MCF 10A (cell line): ENCODE data around the gene MYLK2. TPM values are rescaled to one million over a fixed set of nuclear protein-coding genes. Genes with fewer than 3 reads are reported as not detected.

Experiments
- BruUV-seq: library from RNA; stranded (reverse); fragments of 400-500 nt; replicated peaks from 2 replicates; lab custom pipeline; 2021; lab: Mats Ljungman, UMichigan
- CTCF ChIA-PET: fragments of 300-600 bp; sonication (Branson Sonifier 250); formaldehyde crosslinking; extraction: SDS; loops from one replicate; lab custom pipeline; 2021; ENCODE audit warnings: antibody characterized with exemption, inconsistent platforms; lab: Yijun Ruan, JAX
- POLR2A ChIA-PET: fragments of 300-600, 350-650 bp; sonication (Branson Sonifier 250); formaldehyde crosslinking; extraction: SDS; loops from one replicate; lab custom pipeline; 2020; ENCODE audit warnings: antibody characterized with exemption, inconsistent platforms; lab: Yijun Ruan, JAX
- DNase-seq: peaks from one replicate; pipeline ENCODE4 v3.0.0-alpha.2; 2018; ENCODE audit not compliant: unreplicated experiment
- H3K27ac Mint-ChIP-seq: one replicate; pipeline ENCODE4 v1.8.0; 2022; ENCODE audit warnings: mild to moderate bottlenecking, low read depth, mixed read lengths; ENCODE audit not compliant: unreplicated experiment
- H3K27me3 Mint-ChIP-seq: one replicate; pipeline ENCODE4 v1.8.0; 2022; ENCODE audit warnings: mixed read lengths; ENCODE audit not compliant: insufficient read depth, unreplicated experiment
- H3K36me3 Mint-ChIP-seq: one replicate; pipeline ENCODE4 v1.8.0; 2022; ENCODE audit warnings: mild to moderate bottlenecking, moderate library complexity, mixed read lengths; ENCODE audit not compliant: insufficient read depth, unreplicated experiment
- H3K4me1 Mint-ChIP-seq: one replicate; pipeline ENCODE4 v1.8.0; 2022; ENCODE audit warnings: mixed read lengths; ENCODE audit not compliant: insufficient read depth, unreplicated experiment
- H3K4me3 Mint-ChIP-seq: one replicate; pipeline ENCODE4 v1.8.0; 2022; ENCODE audit warnings: mild to moderate bottlenecking, moderate library complexity, mixed read lengths; ENCODE audit not compliant: unreplicated experiment
- H3K9me3 Mint-ChIP-seq: one replicate; pipeline ENCODE4 v1.8.0; 2022; ENCODE audit warnings: mixed read lengths; ENCODE audit not compliant: unreplicated experiment
- intact Hi-C: fragments of 100-400 bp; cut with micrococcal nuclease; formaldehyde crosslinking; loops from 2 replicates; pipeline ENCODE4 v1.14.1; 2022
- total RNA-seq: library from RNA; stranded (reverse); gene quantifications from 2 replicates; pipeline ENCODE4 v1.2.3, GENCODE V29; 2022
- TF ChIP-seq, protein P1 (sequence below): fragments of 200-600 bp; IDR thresholded peaks from one replicate; pipeline ENCODE4 v1.8.0; 2022; ENCODE audit warnings: antibody characterized with exemption, mild to moderate bottlenecking; ENCODE audit not compliant: unreplicated experiment

The MYLK2 gene
- total RNA-seq, 1 experiment from 2014 or later: 0.14 TPM

DNA sequence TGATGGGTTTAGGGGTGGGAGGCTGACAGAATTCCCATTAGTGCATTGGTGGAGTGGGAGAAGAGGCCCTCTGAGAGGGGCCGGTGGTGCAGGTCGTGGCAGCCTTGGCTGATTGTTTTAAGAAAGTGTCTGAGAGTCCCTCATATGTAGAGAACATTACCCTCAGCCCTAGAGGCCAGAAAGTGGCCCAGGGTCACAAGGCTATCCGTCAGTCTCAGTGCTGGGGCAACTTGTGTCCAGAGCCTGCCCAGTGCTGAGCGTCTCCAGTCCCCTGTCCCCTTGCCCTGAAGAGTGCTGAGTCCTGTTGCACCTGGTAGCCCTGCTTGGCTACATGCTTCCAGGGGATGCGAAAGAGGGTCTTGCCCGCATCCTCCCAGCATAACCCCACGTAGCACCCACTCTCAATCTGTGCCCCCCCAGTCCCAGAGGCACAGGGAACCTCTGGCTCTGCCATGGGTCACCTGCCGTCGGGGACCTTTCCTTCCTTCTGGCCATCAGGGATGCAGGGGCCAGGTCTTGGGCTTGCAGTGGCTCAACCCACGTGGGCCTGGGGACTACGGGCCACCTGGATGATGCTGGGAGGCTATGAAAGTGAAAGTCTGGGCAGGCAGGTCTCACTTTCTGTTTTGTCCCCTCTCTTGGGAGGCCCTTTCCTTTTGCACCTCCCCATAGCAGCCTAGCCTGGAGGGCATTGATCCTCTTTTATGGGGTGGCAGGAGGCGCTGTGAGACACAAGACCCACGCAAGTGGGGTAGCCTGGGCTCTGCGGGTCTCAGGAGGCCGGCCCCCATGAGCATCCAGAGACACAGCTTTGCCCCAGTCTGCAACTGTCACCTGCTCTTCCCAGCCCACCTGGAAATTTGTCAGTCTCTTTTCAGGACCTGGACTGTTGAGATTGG lies 39.0 kb downstream of the MYLK2 start:
- H3K27ac Mint-ChIP-seq: no peak overlapping the region
- peaks cover 5% of the 10 kb centered on the region for H3K4me1 Mint-ChIP-seq
- H3K9me3 Mint-ChIP-seq: no peaks in the 10 kb centered on the region
- no peak for DNase-seq
- peaks cover 34% of the 10 kb centered on the region for H3K27me3 Mint-ChIP-seq
- CTCF ChIA-PET: interaction anchor here (0.7 to 12.8 kb wide), 7 partner anchors 9 to 234 kb away, joined by 4 to 200 read pairs (median 20); partner anchors contain the start of gene PDRG1
- TF ChIP-seq, protein P1, sequence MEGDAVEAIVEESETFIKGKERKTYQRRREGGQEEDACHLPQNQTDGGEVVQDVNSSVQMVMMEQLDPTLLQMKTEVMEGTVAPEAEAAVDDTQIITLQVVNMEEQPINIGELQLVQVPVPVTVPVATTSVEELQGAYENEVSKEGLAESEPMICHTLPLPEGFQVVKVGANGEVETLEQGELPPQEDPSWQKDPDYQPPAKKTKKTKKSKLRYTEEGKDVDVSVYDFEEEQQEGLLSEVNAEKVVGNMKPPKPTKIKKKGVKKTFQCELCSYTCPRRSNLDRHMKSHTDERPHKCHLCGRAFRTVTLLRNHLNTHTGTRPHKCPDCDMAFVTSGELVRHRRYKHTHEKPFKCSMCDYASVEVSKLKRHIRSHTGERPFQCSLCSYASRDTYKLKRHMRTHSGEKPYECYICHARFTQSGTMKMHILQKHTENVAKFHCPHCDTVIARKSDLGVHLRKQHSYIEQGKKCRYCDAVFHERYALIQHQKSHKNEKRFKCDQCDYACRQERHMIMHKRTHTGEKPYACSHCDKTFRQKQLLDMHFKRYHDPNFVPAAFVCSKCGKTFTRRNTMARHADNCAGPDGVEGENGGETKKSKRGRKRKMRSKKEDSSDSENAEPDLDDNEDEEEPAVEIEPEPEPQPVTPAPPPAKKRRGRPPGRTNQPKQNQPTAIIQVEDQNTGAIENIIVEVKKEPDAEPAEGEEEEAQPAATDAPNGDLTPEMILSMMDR: no peak
- no peaks in the 10 kb centered on the region for H3K36me3 Mint-ChIP-seq
- no peak overlapping the region for H3K4me3 Mint-ChIP-seq
- POLR2A ChIA-PET: interaction anchor here (0.5 to 1.2 kb wide), 2 partner anchors 21 to 75 kb away, joined by 3 read pairs; no protein-coding TSS in a partner anchor
- no TSS peak for BruUV-seq
- intact Hi-C loops: loop anchor here (2.0 kb wide), 1 partner anchor 239 kb away; no protein-coding TSS in a partner anchor

DNA sequence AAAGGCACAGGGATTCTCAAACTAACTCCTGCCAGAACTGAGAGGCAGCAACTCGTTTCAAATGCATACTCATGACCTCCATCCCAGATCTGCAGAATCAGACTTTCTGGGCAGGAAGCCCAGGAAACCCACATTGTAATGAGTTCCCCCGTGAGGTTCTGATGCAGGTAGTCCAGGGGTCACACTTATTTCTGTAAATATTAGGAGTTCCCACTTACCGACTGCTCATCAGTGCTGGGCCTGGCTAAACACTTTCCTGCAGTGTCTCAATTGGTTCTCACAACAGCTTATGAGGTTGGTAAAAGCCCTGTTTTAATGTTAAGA lies 39.6 kb downstream of the MYLK2 start:
- CTCF ChIA-PET: interaction anchor here (0.7 to 12.8 kb wide), 5 partner anchors 12 to 336 kb away, joined by 3 to 200 read pairs (median 11); partner anchors contain the start of gene PDRG1
- H3K4me3 Mint-ChIP-seq: no peak overlapping the region
- peaks cover 5% of the 10 kb centered on the region for H3K4me1 Mint-ChIP-seq
- TF ChIP-seq, protein P1: no peak
- no peaks in the 10 kb centered on the region for H3K36me3 Mint-ChIP-seq
- H3K9me3 Mint-ChIP-seq: no peaks in the 10 kb centered on the region
- BruUV-seq: no TSS peak
- no peak overlapping the region for H3K27ac Mint-ChIP-seq
- POLR2A ChIA-PET: interaction anchor here (1.2 kb wide), 1 partner anchor 20 kb away, joined by 3 read pairs; no protein-coding TSS in a partner anchor
- peaks cover 40% of the 10 kb centered on the region for H3K27me3 Mint-ChIP-seq
- no peak for DNase-seq
- intact Hi-C loops: loop anchor here (2.0 kb wide), 1 partner anchor 238 kb away; no protein-coding TSS in a partner anchor

DNA sequence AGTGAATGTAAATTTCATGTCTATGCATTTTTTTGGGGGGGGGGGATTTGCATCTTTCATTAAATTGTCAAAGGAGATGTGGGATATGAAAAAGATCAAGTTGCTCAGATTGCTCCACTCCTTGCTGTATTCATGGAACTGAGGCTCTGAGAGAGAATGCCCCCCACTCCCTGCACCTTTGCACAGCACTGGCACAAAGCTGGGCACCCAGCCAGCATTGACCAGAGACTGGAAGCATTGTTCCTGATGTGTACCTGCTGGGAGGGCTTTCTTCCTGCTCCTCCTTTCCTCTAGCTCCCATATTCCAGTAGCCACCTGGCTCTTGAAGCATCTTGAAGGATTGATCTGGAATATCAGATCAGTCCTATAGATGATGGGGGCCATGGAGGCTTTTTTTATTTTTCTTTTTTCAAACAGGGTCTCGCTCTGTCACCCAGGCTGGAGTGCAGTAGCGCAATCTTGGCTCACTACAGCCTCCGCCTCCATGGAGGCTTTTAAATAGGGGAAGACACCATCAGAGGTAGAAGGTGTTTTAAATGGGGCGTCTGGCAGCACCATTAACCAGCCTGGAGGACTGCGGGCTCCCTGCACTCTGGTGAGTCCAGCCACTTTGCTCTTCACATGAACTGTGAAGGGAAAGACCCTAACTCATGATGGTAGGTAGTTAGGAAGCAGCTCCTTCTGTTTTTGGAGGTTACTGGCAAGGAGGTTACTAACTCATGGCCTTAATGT lies 40.3 kb downstream of the MYLK2 start:
- no peak overlapping the region for H3K4me3 Mint-ChIP-seq
- no peaks in the 10 kb centered on the region for H3K9me3 Mint-ChIP-seq
- no TSS peak for BruUV-seq
- H3K4me1 Mint-ChIP-seq: peaks cover 5% of the 10 kb centered on the region
- ChIA-PET POLR2A (interaction anchor here (1.2 kb wide), 1 partner anchor 20 kb away, joined by 3 read pairs; no protein-coding TSS in a partner anchor), CTCF (interaction anchor here (0.7 to 12.8 kb wide), 9 partner anchors 9 to 336 kb away, joined by 3 to 200 read pairs (median 6); partner anchors contain the start of genes FOXS1 and PDRG1)
- intact Hi-C loops: loop anchor here (2.0 kb wide), 1 partner anchor 237 kb away; no protein-coding TSS in a partner anchor
- TF ChIP-seq, protein P1: no peak
- DNase-seq: no peak
- H3K27me3 Mint-ChIP-seq: peaks cover 40% of the 10 kb centered on the region
- no peaks in the 10 kb centered on the region for H3K36me3 Mint-ChIP-seq
- H3K27ac Mint-ChIP-seq: no peak overlapping the region
